ENCODE data around the gene GBX1. TPM values are rescaled to one million over a fixed set of nuclear protein-coding genes. Genes with fewer than 3 reads are reported as not detected.
A peak's percentile ranks its signal among the peaks of the same experiment; 100 is the strongest.

GBX1 gene
- total RNA-seq, 4 donors from 2014 or later: 2.4 TPM; not detected in 3

DNA sequence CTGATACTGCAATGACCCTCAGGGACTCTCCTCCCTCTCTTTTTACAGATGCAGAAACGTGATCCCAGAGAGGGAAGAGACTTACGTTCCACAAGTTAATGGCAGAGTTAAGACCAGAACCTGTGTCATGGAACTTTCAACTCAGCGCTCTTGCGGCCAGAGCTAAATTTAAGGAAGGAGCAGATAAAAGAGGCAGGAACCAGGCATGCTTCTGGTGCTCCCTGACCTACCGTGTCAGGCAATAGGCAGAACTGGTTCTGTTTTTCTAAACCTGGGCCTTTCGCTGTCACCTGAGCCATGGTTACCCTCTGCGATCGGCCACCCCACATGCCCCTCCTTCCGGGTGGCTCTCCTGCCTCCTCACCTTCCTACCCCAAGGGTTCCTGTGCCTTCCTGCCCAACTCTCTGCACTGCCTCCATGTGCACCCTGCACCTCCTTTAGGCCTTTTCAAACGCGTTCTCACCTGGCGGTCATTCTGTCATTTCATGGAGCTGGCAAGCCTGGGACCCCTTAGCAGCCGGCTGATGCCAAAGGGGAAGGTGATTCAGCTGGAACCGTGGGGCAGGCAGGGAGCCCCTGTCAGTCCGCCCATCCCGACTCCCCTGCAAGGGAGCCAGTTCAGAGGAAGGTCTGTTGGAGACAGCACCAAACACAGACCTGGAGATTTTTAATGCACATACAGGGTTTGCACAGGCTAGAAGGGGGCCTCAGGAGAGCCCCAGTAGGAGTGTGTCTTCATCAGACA lies 7.7 kb upstream of the GBX1 start:
- no peak overlapping the region for H3K4me3 ChIP-seq (ENCODE audit: low read depth, poor library complexity, severe bottlenecking)
- TF ChIP-seq, protein P1, sequence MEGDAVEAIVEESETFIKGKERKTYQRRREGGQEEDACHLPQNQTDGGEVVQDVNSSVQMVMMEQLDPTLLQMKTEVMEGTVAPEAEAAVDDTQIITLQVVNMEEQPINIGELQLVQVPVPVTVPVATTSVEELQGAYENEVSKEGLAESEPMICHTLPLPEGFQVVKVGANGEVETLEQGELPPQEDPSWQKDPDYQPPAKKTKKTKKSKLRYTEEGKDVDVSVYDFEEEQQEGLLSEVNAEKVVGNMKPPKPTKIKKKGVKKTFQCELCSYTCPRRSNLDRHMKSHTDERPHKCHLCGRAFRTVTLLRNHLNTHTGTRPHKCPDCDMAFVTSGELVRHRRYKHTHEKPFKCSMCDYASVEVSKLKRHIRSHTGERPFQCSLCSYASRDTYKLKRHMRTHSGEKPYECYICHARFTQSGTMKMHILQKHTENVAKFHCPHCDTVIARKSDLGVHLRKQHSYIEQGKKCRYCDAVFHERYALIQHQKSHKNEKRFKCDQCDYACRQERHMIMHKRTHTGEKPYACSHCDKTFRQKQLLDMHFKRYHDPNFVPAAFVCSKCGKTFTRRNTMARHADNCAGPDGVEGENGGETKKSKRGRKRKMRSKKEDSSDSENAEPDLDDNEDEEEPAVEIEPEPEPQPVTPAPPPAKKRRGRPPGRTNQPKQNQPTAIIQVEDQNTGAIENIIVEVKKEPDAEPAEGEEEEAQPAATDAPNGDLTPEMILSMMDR (IDR thresholded peaks at IDR 0.05): no peak
- TF ChIP-seq POLR2A (IDR thresholded peaks at IDR 0.05): no peak
- WGBS, 2 donors: 75 to 80% methylated on average over 16 of the region's 16 CpGs
- intact Hi-C loops (cut with DNase I; ENCODE audit: low total_unique reads): no loop called here
- DNase-seq (ENCODE audit: low spot score in 2 of 2): peak in 1 of 2 donors; percentile 42

DNA sequence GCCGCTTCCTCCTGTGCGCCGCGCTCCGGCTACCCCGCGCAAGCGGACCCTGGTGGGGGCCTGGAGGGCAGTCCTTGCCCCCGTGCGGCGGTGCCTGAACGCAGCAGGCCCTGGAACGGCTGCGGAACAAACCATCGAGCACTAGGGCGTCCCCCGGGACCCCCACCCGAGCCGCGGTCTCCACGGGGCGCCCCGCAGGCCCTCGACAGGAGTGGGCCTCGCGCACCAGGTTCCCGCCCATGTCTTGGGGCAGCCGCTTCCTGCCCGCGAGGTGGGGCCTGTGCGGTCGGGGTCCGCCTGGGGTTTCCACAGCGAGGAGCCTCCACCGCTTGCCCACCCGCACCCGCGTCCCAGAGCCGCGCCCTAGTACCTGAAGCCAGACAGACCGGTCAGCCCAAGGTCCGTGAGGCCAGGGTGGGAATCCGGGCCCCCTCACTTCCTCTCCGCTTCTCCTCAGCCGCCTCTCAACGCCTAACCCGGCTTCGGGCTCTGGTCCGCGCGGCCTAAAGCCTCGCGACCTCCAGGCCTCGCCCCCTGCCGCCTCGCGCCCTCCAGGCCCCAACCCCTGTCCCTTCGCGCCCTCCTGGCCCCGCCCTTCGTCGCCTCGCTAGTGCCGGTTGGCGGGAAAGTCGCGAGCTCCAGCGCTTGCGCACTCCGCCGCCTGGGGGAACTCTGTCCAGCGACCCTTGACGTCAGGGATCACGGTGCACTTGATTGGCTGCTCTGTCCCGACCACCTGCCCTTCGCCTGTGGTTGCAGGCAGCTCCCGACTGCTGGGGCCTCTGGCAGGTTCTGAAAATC lies 7.0 kb upstream of the GBX1 start:
- no peak for TF ChIP-seq POLR2A (IDR thresholded peaks at IDR 0.05)
- TF ChIP-seq, protein P1 (IDR thresholded peaks at IDR 0.05): no peak
- WGBS, 2 donors: 56 to 62% methylated on average over 63 to 70 of the region's 77 CpGs
- intact Hi-C loops (cut with DNase I; ENCODE audit: low total_unique reads): loop anchor here (5.0 kb wide), 1 partner anchor 52 kb away; no protein-coding TSS in a partner anchor
- H3K4me3 ChIP-seq (ENCODE audit: low read depth, poor library complexity, severe bottlenecking): no peak overlapping the region
- DNase-seq (ENCODE audit: low spot score in 2 of 2): peak in 1 of 2 donors; percentile 86

DNA sequence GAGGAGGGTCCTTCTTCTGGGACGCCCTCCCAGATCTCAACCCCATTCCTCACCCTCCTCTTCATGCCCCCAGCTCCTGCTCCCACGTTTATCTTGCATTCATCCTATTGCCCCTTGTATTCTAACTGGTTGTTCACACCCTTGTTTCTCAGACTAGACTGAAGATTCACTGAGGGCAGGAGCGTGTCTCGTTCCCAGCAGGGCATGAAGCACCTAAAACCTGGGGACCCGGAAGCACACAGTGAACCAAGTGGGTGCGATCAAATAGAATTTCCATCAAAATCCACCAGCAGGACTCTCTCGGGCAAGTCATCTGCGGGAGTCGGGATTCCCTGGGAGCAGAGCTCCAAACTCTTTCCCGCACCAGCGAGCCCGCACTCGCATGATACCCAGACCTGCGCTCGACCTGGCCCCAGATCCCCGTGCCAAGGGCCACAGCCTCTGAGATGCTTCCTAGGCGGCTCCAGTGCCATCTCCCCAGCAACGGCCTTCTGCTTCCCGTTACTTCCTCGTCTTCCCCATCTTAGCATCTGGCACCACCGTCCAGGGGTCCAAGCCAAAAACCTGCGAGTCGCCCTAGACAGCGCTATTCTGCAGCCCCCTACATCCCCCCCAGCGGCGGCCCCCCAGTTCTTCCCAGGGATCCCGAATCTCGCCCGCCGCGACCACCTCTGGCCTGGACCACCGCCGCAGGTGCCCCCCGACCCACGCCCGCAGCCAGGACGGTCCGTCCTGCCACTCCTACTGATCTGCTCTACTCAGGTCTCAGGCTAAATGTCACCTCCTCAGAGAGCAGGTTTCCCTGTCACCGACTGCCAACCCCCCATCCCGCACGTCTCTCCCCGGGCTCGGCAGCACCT lies 6.1 kb upstream of the GBX1 start:
- peak in 1 of 2 donors; percentile 82 for DNase-seq (ENCODE audit: low spot score in 2 of 2)
- H3K4me3 ChIP-seq (ENCODE audit: low read depth, poor library complexity, severe bottlenecking): no peak overlapping the region
- TF ChIP-seq POLR2A (IDR thresholded peaks at IDR 0.05): no peak
- TF ChIP-seq, protein P1 (IDR thresholded peaks at IDR 0.05): no peak
- WGBS, 2 donors: 82 to 85% methylated on average over 43 of the region's 43 CpGs
- intact Hi-C loops (cut with DNase I; ENCODE audit: low total_unique reads): loop anchor here (5.0 kb wide), 1 partner anchor 51 kb away; no protein-coding TSS in a partner anchor

DNA sequence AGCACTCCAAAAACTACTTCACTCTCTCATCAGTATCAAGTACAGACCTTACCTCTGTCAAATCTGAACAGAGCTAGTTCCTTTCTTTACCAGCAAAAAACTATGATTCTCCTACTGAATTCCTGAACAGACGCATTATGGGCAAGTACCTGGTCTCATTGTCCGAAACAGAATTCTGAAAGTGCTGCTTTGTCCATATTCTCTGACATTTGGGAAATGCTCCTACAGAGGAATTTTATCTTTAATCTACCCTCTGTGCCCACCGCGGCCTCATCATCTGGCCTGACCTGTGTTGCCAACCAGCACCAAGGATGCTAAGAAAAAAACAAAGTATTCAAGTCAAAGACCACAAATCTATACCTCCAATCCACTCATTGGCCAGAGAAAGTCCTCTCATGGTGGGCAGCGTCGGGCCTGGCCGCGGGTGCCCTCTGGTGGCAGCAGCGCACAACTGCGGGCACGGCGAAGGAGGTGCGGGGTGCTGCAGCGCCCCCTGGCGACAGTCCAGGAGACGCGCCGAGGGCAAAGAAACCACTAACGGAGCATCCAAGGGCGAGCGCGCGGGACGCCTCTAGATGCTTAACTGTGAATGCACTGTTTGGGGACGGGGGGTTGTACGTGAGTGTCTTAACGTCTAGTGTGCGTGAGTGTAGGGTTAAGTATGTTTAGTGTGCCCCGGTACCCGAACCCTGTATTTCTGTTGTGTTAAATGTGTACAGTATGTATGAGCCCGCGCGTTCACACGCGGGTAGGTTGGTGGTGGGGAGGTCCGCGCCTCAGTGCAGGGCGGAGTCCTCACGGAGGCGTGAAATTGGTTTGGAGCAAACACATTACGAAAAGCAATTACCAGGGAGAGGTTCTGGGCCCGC lies 5.0 kb upstream of the GBX1 start:
- TF ChIP-seq POLR2A (IDR thresholded peaks at IDR 0.05): no peak
- TF ChIP-seq, protein P1 (IDR thresholded peaks at IDR 0.05): peak in 1 of 3 donors; percentile 98
- WGBS, 2 donors: 21 to 23% methylated on average over 33 to 42 of the region's 42 CpGs
- peak; percentile 59 to 96 for DNase-seq (ENCODE audit: low spot score in 2 of 2)
- intact Hi-C loops (cut with DNase I; ENCODE audit: low total_unique reads): loop anchor here (5.0 kb wide), 1 partner anchor 50 kb away; no protein-coding TSS in a partner anchor
- no peak overlapping the region for H3K4me3 ChIP-seq (ENCODE audit: low read depth, poor library complexity, severe bottlenecking)
